ENCODE results near the gene NSD2.

DNA sequence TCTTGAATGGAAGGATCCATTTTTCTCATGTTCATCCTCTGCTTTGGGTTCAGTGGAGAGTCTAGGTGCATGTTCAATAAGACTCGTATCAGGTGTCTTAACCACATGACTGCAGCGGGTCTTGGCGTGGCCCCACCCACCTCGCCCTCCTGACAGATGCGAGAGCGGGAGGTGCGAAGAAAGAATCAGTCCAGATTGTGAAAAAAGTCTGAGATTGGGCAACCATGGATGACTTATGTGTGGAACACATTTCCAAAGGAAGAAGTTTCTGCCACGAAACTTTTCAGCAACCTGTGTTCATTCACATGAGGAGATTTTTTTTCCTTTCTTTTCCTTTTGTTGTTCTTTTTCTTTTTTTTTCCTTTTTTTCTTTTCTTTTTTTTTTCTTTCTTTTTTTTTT, 66.8 kb downstream of the NSD2 start:
- TF ChIP-seq, protein P1, sequence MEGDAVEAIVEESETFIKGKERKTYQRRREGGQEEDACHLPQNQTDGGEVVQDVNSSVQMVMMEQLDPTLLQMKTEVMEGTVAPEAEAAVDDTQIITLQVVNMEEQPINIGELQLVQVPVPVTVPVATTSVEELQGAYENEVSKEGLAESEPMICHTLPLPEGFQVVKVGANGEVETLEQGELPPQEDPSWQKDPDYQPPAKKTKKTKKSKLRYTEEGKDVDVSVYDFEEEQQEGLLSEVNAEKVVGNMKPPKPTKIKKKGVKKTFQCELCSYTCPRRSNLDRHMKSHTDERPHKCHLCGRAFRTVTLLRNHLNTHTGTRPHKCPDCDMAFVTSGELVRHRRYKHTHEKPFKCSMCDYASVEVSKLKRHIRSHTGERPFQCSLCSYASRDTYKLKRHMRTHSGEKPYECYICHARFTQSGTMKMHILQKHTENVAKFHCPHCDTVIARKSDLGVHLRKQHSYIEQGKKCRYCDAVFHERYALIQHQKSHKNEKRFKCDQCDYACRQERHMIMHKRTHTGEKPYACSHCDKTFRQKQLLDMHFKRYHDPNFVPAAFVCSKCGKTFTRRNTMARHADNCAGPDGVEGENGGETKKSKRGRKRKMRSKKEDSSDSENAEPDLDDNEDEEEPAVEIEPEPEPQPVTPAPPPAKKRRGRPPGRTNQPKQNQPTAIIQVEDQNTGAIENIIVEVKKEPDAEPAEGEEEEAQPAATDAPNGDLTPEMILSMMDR (IDR thresholded peaks at IDR 0.05; ENCODE audit: borderline replicate concordance, extremely low read depth, low read length, poor library complexity, severe bottlenecking) = no peak
- TF ChIP-seq EZH2 (IDR thresholded peaks at IDR 0.05; ENCODE audit: borderline replicate concordance, low read depth, low read length, severe bottlenecking) = no peak

All from DND-41 (cell line).